CD4-positive, alpha-beta T cell treated with Interleukin-1 beta for 1 hour (primary cell): ENCODE measurements around the gene BMPR1A.

ENCODE experiments used
- DNase-seq, 2 donors: peaks; one replicate each; pipeline ENCODE4 v3.0.0-alpha.2; 2020 to 2022

The BMPR1A gene

DNA sequence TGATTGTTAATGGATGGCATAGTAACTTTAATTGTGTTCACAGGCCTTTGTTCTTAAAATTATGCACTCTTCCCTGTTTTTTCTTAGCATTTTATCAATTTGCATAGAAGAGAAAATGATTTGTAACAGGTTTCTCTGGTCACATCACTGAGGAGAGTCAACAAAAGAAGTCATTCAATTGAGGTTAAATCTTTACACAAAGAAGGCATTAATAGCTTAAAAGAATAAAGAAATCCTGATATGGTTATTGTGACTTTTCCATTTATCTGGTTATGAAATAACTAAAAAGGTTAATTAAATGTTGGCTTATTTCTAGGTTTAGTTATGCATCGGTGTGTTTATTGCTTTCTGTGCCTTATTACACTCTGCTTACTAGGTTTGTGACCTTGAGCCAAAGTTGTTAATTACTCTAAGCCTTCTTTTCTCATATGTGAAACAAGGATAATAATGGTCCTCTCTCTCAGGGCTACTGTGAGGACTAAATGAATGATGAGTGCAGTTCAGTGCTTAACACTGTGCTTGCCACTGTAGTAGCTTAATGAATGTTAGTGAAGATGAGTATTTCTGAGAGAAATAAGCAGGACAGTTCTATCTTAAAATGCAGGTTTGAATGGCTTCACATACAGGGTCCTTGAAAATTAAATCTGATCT is 12.1 kb downstream of the BMPR1A start:
- no peak for DNase-seq

DNA sequence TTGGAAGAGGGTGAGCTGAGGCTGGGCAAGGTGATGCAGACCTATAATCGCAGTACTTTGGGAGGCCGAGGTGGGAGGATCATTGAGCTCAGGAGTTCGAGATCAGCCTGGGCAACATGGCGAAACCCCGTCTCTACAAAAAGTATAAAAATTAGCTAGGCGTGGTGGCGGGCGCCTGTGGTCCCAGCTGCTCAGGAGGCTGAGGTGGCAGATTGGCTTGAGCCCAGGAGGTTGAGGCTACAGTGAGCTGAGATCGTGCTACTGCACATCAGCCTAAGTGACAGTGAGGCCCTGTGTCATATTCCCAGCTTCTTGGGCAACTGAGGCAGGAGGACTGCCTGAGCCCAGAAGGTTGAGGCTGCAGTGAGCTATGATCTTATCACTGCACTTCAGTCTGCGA is 13.6 kb downstream of the BMPR1A start:
- no peak for DNase-seq

DNA sequence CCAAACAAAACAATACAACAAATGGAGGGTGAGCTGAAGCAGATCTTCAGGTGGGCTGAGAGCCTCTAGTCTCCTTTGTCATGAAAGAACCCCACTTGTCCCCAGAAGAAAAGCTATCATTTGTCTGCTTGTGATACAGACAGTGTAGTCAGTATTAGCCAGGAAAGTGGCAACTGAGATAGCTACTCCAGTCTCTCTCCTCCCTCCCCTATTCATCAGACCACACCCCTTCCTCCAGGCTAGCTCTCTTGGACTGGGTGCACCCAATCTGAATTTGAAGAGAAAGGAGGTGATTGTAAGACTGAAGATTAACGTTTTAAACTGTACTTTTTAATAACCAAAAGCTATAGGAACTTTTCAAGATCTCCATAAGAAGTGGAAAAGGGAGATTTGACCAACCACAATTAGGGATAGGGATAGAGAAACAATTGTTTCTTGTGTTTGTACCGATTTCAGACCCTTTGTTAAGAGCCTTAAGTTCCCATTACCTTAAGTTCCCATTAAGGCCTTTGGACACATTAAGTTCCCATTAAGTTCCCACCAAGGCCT is 14.1 kb downstream of the BMPR1A start:
- no peak for DNase-seq

GRCh38 chr10:86773498-86773897 is 17.1 kb downstream of the BMPR1A start:
- no peak for DNase-seq

- no peak for DNase-seq
Observed at GRCh38 chr10:86775056-86775869, 18.8 kb downstream of the BMPR1A start.

DNA sequence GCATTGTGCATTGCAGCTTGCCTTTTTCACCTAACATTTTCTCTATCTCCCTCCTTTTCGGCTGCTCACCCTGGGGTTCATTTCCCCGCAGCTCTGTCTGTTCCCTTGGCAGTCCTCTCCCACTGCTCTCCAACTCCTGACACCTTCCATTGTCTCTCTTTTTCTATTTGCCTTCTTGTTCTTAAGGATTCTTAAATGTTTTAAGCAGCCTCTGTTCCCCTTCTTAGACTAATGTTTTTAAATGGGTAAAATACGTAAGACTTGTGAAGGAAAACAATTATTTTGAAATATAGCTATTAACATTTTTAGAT is 19.4 kb downstream of the BMPR1A start:
- DNase-seq, result no peak

DNA sequence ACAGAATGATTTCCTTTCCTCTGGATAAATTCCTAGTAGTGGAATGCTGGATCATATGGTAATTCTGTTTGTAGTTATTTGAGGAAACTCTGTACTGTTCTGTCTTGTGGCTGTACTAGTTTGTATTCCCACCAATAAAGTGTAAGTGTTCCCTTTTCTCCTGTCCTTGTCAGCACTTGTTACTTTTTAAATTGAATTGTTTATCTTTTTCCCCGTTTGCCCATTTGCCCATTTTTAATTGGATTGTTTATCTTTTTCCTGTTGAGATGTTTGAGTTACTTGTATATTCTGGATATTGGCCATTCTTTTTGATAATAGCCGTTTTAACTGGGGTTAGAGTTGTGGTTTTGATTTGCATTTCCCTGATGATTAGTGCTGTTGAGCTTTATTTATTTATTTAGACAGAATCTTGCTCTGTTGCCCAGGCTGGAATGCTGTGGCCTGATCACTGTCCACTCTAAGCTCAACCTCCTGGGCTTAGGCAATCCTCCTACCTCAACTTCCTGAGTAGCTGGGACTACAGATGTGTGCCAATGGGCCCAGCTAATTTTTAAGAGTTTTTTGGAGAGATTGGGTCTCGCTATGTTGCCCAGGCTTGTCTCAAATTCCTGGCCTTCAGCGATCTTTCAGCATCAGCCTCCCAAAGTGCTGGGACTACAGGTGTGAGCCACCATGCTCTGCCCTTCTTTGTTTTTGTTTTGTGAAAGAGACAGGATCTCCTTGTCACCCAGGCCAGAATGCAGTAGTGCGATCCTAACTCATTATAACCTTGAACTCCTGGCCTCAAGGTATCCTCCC is 23.0 kb downstream of the BMPR1A start:
- no peak for DNase-seq

DNA sequence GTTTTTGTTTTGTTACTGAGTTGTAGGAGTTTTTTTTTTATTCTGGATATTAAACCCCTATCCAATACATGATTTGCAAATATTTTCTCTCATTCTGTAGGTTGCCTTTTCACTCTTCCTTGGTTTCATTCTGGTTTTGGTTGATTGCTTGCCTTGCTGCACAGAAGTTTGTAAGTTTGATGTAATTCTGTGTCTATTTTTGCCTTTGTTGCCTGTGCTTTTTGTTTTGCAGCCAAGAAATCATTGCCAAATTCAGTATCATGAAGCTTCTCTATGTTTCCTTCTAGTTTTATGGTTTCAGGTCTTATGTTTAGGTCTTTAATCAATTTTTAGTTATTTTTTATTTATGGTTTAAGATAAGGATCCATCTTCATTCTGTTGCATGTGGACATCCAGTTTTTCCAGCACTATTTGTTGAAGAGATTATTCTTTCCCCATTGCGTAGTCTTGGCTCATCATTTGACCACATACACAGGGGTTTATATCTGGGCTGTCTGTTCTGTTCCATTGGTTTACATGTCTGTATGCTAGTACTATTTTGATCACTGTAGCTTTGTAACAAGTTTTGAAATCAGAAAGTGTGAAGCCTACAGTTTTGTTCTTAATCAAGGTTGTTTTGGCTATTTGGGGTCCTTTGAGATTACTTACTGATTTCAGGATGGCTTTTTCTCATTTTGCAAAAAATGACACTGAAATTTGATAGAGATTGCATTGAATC is 26.4 kb downstream of the BMPR1A start:
- no peak for DNase-seq

DNA sequence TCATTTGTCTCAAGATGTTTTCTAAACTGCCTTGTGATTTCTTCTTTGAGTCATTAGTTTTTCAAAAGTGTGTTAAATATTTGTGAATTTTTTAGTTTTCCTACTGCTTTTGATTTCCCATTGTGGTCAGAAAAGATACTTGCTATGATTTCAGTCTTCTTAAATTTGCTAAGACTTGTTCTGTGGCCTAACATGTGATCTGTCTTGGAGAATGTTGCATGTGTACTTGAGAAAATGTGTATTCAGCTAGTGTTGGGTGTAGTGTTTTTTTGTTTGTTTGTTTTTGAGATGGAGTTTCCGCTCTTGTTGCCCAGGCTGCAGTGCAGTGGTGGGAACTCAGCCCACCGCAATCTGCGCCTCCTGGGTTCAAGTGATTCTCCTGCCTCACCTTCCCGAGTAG is 28.6 kb downstream of the BMPR1A start:
- no peak for DNase-seq

DNA sequence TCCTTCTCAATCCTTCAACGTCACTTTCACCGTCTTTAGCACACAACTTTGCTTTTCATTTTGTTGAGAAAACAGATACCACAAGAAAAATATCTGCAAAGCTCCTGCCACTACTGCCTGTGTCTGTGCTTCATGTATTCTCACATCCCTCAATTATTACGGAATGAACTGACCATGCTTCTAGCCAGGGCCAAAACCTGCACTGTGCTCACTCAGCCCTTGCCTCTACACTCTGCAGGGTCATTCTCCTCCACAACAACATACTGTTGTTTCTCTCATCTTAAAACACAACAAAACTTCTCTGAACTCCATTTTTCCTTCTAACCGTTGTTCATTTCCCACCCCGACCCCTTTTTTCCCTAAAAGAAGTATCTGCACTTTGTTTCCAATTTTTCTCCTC is 29.5 kb downstream of the BMPR1A start:
- DNase-seq, result no peak

DNA sequence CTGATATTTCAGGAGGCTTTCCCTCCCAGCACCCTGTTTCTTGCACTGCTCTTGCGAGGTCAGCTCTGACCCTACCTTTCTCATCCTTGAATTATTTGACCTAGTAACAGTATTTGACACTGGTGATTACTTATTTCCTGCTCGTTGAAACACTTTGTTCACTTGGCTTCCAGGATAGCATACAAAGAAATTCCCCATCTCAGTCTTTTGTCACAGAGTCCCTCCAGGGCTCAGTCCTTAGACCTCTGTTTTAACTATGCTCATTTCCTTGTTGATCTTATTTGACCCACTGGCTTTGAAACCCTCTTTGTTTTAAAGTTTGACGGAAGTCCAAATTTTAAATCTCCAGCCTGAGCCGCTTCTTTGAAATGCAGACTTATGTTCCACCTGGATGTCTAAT is 29.9 kb downstream of the BMPR1A start:
- DNase-seq, result no peak

GRCh38 chr10:86790394-86790793 is 34.0 kb downstream of the BMPR1A start:
- DNase-seq, result no peak

GRCh38 chr10:86792461-86793167 is 36.2 kb downstream of the BMPR1A start:
- DNase-seq, result no peak

GRCh38 chr10:86793696-86794095 is 37.3 kb downstream of the BMPR1A start:
- no peak for DNase-seq

- DNase-seq, result no peak
Observed at GRCh38 chr10:86795353-86795752, 38.9 kb downstream of the BMPR1A start.

DNA sequence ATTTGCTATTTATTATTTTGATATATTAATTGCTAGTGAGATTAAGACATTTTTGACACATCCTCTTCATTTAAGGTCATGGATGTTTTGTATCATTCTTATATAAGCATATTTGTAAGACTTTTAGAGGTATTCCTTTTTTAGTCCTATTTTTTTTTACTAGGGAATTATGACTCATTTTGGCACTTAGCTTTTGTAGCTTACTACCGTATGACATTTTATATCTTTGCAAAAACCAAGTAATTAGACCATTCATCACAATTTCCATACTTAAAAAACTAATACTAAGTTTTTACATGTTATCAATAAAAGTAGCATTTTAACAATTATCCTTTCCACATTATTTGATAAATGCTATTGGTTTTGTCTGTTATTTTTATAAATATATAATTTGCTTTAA is 41.6 kb downstream of the BMPR1A start:
- no peak for DNase-seq

- DNase-seq, result no peak
Observed at GRCh38 chr10:86798611-86799010, 42.2 kb downstream of the BMPR1A start.

DNA sequence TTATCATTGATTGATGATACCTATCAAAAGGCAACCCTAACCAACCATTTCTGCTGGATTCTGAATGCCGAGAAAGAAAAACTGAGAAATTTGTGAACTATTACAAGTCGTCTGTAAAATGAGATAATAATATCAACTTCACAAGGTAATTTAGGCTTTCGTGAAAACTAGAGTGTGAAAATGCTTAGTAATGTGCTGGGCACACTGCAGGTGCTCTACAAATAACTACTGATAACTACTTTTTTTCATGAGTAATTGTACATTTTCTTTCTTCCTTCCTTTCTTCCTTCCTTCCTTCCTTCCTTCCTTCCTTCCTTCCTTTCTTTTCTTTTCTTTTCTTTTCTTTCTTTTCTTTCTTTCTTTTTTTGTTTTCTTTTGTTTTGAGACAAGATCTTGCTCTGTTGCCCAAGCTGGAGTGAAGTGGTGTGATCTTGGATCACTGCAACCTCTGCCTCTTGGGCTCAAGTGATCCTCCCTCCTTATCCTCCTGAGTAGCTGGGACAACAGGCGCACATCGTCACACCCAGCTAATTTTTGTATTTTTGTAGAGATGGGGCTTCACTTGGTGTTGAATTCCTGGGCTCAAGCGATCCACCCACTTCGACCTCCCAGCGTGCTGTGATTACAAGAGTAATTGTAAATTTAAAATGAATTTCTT is 42.9 kb downstream of the BMPR1A start:
- no peak for DNase-seq

- no peak for DNase-seq
Observed at GRCh38 chr10:86801995-86802394, 45.6 kb downstream of the BMPR1A start.

DNA sequence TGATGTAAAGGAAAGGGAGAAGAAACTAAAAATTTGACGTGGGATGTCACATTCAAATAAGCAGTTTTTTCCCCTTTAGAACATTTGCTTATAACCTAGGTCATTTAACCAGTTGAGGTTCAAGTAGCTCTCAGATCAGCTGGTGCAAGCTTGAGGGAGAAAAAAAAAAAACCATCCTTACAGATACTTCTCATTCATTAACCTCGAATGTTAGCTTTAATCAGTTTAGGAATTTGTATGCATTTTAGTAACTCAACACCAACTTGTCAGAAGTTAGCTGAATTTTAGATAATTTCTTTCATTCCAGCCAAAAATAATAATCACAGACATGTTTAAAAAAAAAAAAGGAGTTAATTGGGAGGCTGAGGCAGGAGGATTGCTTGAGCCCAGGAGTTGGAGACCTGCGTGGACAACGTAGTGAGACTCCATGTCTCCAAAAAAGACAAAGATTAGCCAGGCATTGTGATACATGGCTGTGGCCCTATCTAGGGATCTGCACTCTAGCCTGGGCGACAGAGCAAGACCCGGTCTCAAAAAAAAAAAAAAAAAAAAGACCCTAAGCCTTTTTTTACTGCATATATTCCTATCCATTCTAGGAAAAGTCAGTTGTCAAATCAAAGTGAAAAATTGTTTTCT is 46.2 kb downstream of the BMPR1A start:
- no peak for DNase-seq

DNA sequence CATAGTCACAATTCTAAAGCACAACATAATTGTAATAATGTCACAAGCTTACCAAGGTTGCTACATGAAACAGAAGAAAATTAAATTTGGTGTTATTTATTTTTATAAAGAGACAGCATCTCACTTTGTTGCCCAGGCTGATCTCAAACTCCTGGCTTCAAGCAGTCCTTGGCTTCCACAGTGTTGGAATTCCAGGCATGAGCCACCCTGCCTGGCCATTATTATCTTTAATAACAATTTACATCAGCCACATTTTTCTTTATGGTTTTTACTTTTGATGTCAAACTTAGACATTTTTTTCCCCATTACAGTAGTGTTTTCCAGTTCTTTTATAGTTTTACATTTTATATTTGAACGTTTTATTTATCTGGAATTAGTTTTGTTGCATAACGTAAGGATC is 46.7 kb downstream of the BMPR1A start:
- no peak for DNase-seq
